Endothelial cell of umbilical vein (primary cell): ENCODE measurements around the gene OR4F6. TPM values are rescaled to one million over a fixed set of nuclear protein-coding genes. Genes with fewer than 3 reads are reported as not detected.

ENCODE experiments used
- BruUV-seq: library from RNA; stranded (reverse); fragments of 400-500 nt; replicated peaks from 2 replicates; lab custom pipeline; 2021; lab: Mats Ljungman, UMichigan
- CTCF ChIA-PET: fragments of 300-600, 350-600 bp; sonication (Branson Sonifier 250); formaldehyde crosslinking; loops from one replicate; lab custom pipeline; 2021; ENCODE audit warnings: antibody characterized with exemption, inconsistent platforms; lab: Charles Lee
- POLR2A ChIA-PET: fragments of 300-600, 350-600 bp; sonication (Branson Sonifier 250); formaldehyde crosslinking; loops from one replicate; lab custom pipeline; 2021; ENCODE audit warnings: antibody characterized with exemption, inconsistent platforms; lab: Charles Lee
- DNase-seq: peaks from one replicate; pipeline ENCODE4 v3.0.0-alpha.2; 2011; ENCODE audit warnings: low read depth, low spot score
- FAIRE-seq: peaks from 2 replicates; lab custom pipeline; 2011; peaks lifted over from hg19 to GRCh38; lab: Jason Lieb, UNC
- H2AFZ ChIP-seq: 2 replicates; pipeline ENCODE4 v1.6.0; 2012; ENCODE audit warnings: low read depth, low read length, control low read depth, inconsistent platforms
- H3K27ac ChIP-seq: 2 replicates; pipeline ENCODE4 v1.5.1; 2011; ENCODE audit warnings: low read depth, mild to moderate bottlenecking, control low read depth, low read length, moderate library complexity; ENCODE audit not compliant: insufficient read depth
- H3K27me3 ChIP-seq, 2 experiments: 2 replicates each; pipeline versions ENCODE4 v1.6.0 to v1.6.1; 2011; ENCODE audit warnings: low read length in 2 of 2, mixed read lengths in 1 of 2; ENCODE audit not compliant: control insufficient read depth in 2 of 2, insufficient read depth in 2 of 2
- H3K36me3 ChIP-seq, 2 experiments: 2 replicates in 1 of 2; 3 replicates in 1 of 2; pipeline ENCODE4 v1.5.1; 2011; ENCODE audit warnings: low read length in 2 of 2, mild to moderate bottlenecking in 1 of 2, moderate library complexity in 1 of 2; ENCODE audit not compliant: control insufficient read depth in 2 of 2, insufficient read depth in 2 of 2; ENCODE audit errors: extremely low read depth in 1 of 2
- H3K4me1 ChIP-seq: 3 replicates; pipeline ENCODE4 v1.5.1; 2011; ENCODE audit warnings: mild to moderate bottlenecking, low read length; ENCODE audit not compliant: control insufficient read depth, insufficient read depth; ENCODE audit errors: extremely low read depth
- H3K4me2 ChIP-seq: 2 replicates; pipeline ENCODE4 v1.6.1; 2011; ENCODE audit warnings: low read length, control low read depth, mixed read lengths; ENCODE audit not compliant: insufficient read depth
- H3K4me3 ChIP-seq, 3 experiments: fragments of 200-600 bp in 1 of 3; sonication (generic), shearing (Covaris generic) in 1 of 3; replicated peaks in 1 of 3; 2 replicates each; pipeline ENCODE4 v1.5.1; 2011 to 2016; ENCODE audit warnings: control low read depth in 3 of 3, low read length in 3 of 3, mild to moderate bottlenecking in 2 of 3, inconsistent platforms in 1 of 3, low read depth in 1 of 3, moderate library complexity in 1 of 3; ENCODE audit not compliant: insufficient read depth in 1 of 3
- H3K79me2 ChIP-seq: 2 replicates; pipeline ENCODE4 v1.6.0; 2012; ENCODE audit warnings: low read length, inconsistent platforms; ENCODE audit not compliant: control insufficient read depth, insufficient read depth
- H3K9ac ChIP-seq: replicated peaks from 2 replicates; pipeline ENCODE3; 2011; ENCODE audit warnings: low read length, control low read depth; ENCODE audit not compliant: insufficient read depth; ENCODE audit errors: extremely low read depth
- H3K9me1 ChIP-seq: replicated peaks from 3 replicates; pipeline ENCODE4 v1.6.0; 2011; ENCODE audit warnings: mild to moderate bottlenecking, low read length; ENCODE audit not compliant: control insufficient read depth, insufficient read depth; ENCODE audit errors: extremely low read depth
- H3K9me3 ChIP-seq: replicated peaks from 2 replicates; pipeline ENCODE4 v1.5.1; 2012; ENCODE audit warnings: low read length, inconsistent platforms; ENCODE audit not compliant: control insufficient read depth, insufficient read depth
- H4K20me1 ChIP-seq: replicated peaks from 2 replicates; pipeline ENCODE3; 2011; ENCODE audit warnings: mild to moderate bottlenecking, low read length; ENCODE audit not compliant: control insufficient read depth, insufficient read depth; ENCODE audit errors: extremely low read depth
- CTCF ChIP-seq, 2 donors: IDR thresholded peaks; 1 replicate in 1 of 2; 2 replicates in 1 of 2; pipeline ENCODE4 v1.5.1; 2011; ENCODE audit warnings: low read length in 2 of 2, mild to moderate bottlenecking in 2 of 2, moderate library complexity in 2 of 2, control low read depth in 1 of 2, inconsistent platforms in 1 of 2, low read depth in 1 of 2; ENCODE audit not compliant: insufficient read depth in 1 of 2; ENCODE audit errors: extremely low read depth in 1 of 2
- EZH2 ChIP-seq: IDR thresholded peaks from 2 replicates; pipeline ENCODE4 v1.6.1; 2012; ENCODE audit warnings: borderline replicate concordance, low read depth, mild to moderate bottlenecking, moderate library complexity, low read length, inconsistent platforms; ENCODE audit not compliant: severe bottlenecking
- FOS ChIP-seq: IDR thresholded peaks from 2 replicates; pipeline ENCODE4 v1.6.1; 2011; ENCODE audit warnings: mild to moderate bottlenecking, low read length, moderate library complexity, borderline replicate concordance; ENCODE audit not compliant: insufficient read depth
- GATA2 ChIP-seq: IDR thresholded peaks from 2 replicates; pipeline ENCODE4 v1.7.0; 2011; ENCODE audit warnings: low read depth, mild to moderate bottlenecking, moderate library complexity, mixed read lengths, low read length; ENCODE audit not compliant: insufficient read length, insufficient read depth
- JUN ChIP-seq: IDR thresholded peaks from 2 replicates; pipeline ENCODE4 v1.6.1; 2011; ENCODE audit warnings: borderline replicate concordance, low read depth; ENCODE audit not compliant: insufficient read length, insufficient read depth
- MAX ChIP-seq: IDR thresholded peaks from 2 replicates; pipeline ENCODE4 v1.6.1; 2011; ENCODE audit not compliant: insufficient read depth, insufficient read length
- MYC ChIP-seq: IDR thresholded peaks from one replicate; pipeline ENCODE4 v1.6.1; 2011; ENCODE audit warnings: mild to moderate bottlenecking, low read depth, low read length
- POLR2A ChIP-seq: IDR thresholded peaks from 2 replicates; pipeline ENCODE4 v1.6.1; 2012; ENCODE audit warnings: low read depth, mild to moderate bottlenecking, control low read depth, low read length
- POLR2AphosphoS5 ChIP-seq: IDR thresholded peaks from 2 replicates; pipeline ENCODE4 v1.6.1; 2012; ENCODE audit warnings: low read depth, mild to moderate bottlenecking, control low read depth, low read length, moderate library complexity; ENCODE audit not compliant: insufficient read depth
- dilution Hi-C: fragments of 300-500 bp; cut with MboI; formaldehyde crosslinking; loops from one replicate; pipeline ENCODE4 v1.15.0; 2019; ENCODE audit warnings: low sequenced_read_pairs; ENCODE audit not compliant: extremely low pct_ligation_motif_present
- intact Hi-C: fragments of 100-400 bp; cut with micrococcal nuclease; formaldehyde crosslinking; loops from one replicate; pipeline ENCODE4 v1.10.0; 2022
- polyA plus RNA-seq, 4 experiments: library from polyadenylated mRNA; depleted of rRNA in 3 of 4; stranded (reverse) in 3 of 4; unstranded in 1 of 4; fragments of >200 nt; gene quantifications; 2 replicates each; pipeline versions ENCODE4 v1.2.1 to v1.2.3, GENCODE V29; 2011 to 2012; ENCODE audit warnings: missing spikeins in 1 of 4
- total RNA-seq: library from RNA; stranded (reverse); gene quantifications from 2 replicates; pipeline ENCODE4 v1.2.3, GENCODE V29; 2021

Gene OR4F6
- total and polyA plus RNA-seq, 2 donors (not counting 3 experiments of a cell fraction or from before 2014, with no cell fraction given), result not detected

GRCh38 chr15:101813803-101814534, 10.7 kb downstream of the OR4F6 start:
- intact Hi-C loops (no loop called here), dilution Hi-C loops (no loop called here)
- H3K9me1 ChIP-seq, result no peaks in the 10 kb centered on the region
- TF ChIP-seq MAX (no peak), JUN (no peak), EZH2 (no peak), CTCF (IDR thresholded peaks at IDR 0.05; ENCODE audit: extremely low read depth in 1 of 2, insufficient read depth in 1 of 2, low read depth in 1 of 2, low read length in 2 of 2) (no peak), POLR2A (no peak), POLR2AphosphoS5 (no peak), MYC (no peak), FOS (no peak), GATA2 (no peak)
- FAIRE-seq (no peak), DNase-seq (no peak)
- no peaks in the 10 kb centered on the region for H4K20me1 ChIP-seq
- H3K4me3 ChIP-seq, result no peak overlapping the region
- no peaks in the 10 kb centered on the region for H3K36me3 ChIP-seq
- ChIA-PET POLR2A (no interaction called here), CTCF (no interaction called here)
- no peak overlapping the region for H3K9ac ChIP-seq
- no peak overlapping the region for H2AFZ ChIP-seq
- no TSS peak for BruUV-seq
- H3K27me3 ChIP-seq, result no peaks in the 10 kb centered on the region
- H3K4me1 ChIP-seq, result no peaks in the 10 kb centered on the region
- no peak overlapping the region for H3K27ac ChIP-seq
- no peaks in the 10 kb centered on the region for H3K9me3 ChIP-seq
- H3K4me2 ChIP-seq, result no peak overlapping the region
- no peaks in the 10 kb centered on the region for H3K79me2 ChIP-seq
